Measurements from ENCODE around the gene EEPD1. TPM values are rescaled to one million over a fixed set of nuclear protein-coding genes. Genes with fewer than 3 reads are reported as not detected.
"Not testable (repeated sequence)": the region's sequence is repeated elsewhere in the genome, so short reads cannot be mapped to it uniquely, and the experiment has no call there.

EEPD1 gene
- total and polyA plus RNA-seq, 5 experiments from 2014 or later: 0.86 to 6.3 (median 3.6) TPM

- Mint-ChIP-seq H3K27me3 (peaks cover 0 to 4% (median 3%) of the 10 kb centered on the region in 5 donors), H3K9me3 (no peaks in the 10 kb centered on the region), H3K4me3 (no peak overlapping the region), H3K4me1 (peaks cover 0 to 5% (median under 1%) of the 10 kb centered on the region in 4 donors), H3K36me3 (no peaks in the 10 kb centered on the region), H3K27ac (no peak overlapping the region)
- no peak for ATAC-seq
- POLR2A ChIA-PET: no interaction called here
- DNase-seq: no peak
Measured at GRCh38 chr7:36132012-36132411, 21.0 kb upstream of the EEPD1 start.

GRCh38 chr7:36135700-36136099 lies 17.4 kb upstream of the EEPD1 start:
- Mint-ChIP-seq H3K9me3 (peaks cover 0 to 9% (median 2%) of the 10 kb centered on the region in 9 donors), H3K27ac (peak overlapping the region in 1 of 10 donors; percentile 40), H3K36me3 (no peaks in the 10 kb centered on the region), H3K4me1 (peaks cover 0 to 2% (median 0%) of the 10 kb centered on the region in 4 donors), H3K27me3 (peaks cover 0 to 9% (median 3%) of the 10 kb centered on the region in 5 donors), H3K4me3 (no peak overlapping the region)
- POLR2A ChIA-PET: no interaction called here
- DNase-seq (no peak), ATAC-seq (no peak)

GRCh38 chr7:36137258-36137657 lies 15.8 kb upstream of the EEPD1 start:
- DNase-seq: no peak
- Mint-ChIP-seq H3K9me3 (peaks cover 0 to 13% (median 6%) of the 10 kb centered on the region in 9 donors), H3K27ac (no peak overlapping the region), H3K4me1 (no peaks in the 10 kb centered on the region), H3K27me3 (peaks cover 0 to 9% (median 3%) of the 10 kb centered on the region in 5 donors), H3K36me3 (no peaks in the 10 kb centered on the region), H3K4me3 (no peak overlapping the region)
- no peak for ATAC-seq
- POLR2A ChIA-PET: no interaction called here

GRCh38 chr7:36137754-36138153 lies 15.3 kb upstream of the EEPD1 start:
- H3K4me1 Mint-ChIP-seq: no peaks in the 10 kb centered on the region
- ATAC-seq (no peak), DNase-seq (no peak)
- no peak overlapping the region for H3K4me3 Mint-ChIP-seq
- peaks cover 0 to 13% (median 6%) of the 10 kb centered on the region in 9 donors for H3K9me3 Mint-ChIP-seq
- POLR2A ChIA-PET: no interaction called here
- no peaks in the 10 kb centered on the region for H3K36me3 Mint-ChIP-seq
- H3K27ac Mint-ChIP-seq: no peak overlapping the region
- peaks cover 0 to 9% (median 3%) of the 10 kb centered on the region in 5 donors for H3K27me3 Mint-ChIP-seq

DNA sequence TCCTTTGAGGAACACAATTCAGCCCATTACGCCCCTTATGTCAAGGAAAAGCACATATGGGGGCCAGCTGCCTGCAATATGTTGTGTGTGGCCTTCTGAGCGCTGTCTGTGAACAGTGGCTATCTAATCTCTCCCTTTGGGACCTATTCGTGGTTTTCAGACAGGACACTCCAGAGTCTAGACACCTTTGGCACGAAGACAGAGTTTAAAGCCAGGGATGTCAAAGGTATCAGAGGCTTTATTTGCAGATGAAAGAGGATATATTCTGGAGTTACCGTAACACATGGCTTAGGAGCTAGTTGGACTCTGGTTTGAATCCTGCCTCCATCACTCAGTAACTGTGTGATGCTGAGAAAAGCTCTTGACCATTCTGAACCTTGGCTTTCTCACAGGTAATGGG lies 14.8 kb upstream of the EEPD1 start:
- no peak for ATAC-seq
- no peak overlapping the region for H3K27ac Mint-ChIP-seq
- no peak overlapping the region for H3K4me3 Mint-ChIP-seq
- H3K27me3 Mint-ChIP-seq: peaks cover 0 to 9% (median 3%) of the 10 kb centered on the region in 5 donors
- POLR2A ChIA-PET: no interaction called here
- H3K36me3 Mint-ChIP-seq: no peaks in the 10 kb centered on the region
- H3K9me3 Mint-ChIP-seq: peaks cover 0 to 13% (median 6%) of the 10 kb centered on the region in 9 donors
- no peaks in the 10 kb centered on the region for H3K4me1 Mint-ChIP-seq
- DNase-seq: no peak

DNA sequence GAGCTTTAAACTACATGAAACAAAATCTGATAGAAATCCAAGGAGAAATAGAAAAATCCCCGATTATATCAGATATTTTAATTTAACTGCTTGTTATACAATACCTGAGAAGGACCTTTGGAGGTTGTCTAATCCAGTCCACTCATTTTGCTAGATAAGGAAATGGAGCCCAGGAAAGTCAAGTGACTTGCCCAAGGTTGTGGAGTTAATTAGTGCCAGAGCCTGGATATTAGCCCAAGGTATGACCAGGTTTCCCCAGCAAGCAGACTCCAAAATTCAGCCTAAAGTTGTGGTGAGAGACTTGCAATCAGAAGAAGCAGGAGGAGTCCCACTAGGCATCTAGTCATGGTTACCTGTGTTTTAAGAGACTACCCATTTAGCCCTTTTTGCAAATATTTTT lies 11.7 kb upstream of the EEPD1 start:
- ATAC-seq (no peak), DNase-seq (no peak)
- peaks cover 0 to 13% (median 6%) of the 10 kb centered on the region in 9 donors for H3K9me3 Mint-ChIP-seq
- POLR2A ChIA-PET: no interaction called here
- no peaks in the 10 kb centered on the region for H3K4me1 Mint-ChIP-seq
- H3K27me3 Mint-ChIP-seq: peaks cover 0 to 9% (median under 1%) of the 10 kb centered on the region in 5 donors
- no peak overlapping the region for H3K27ac Mint-ChIP-seq
- no peak overlapping the region for H3K4me3 Mint-ChIP-seq
- H3K36me3 Mint-ChIP-seq: no peaks in the 10 kb centered on the region

- H3K4me3 Mint-ChIP-seq: no peak overlapping the region
Measured at GRCh38 chr7:36141850-36142249, 11.2 kb upstream of the EEPD1 start.

GRCh38 chr7:36144189-36144588 lies 8.9 kb upstream of the EEPD1 start:
- ATAC-seq (no peak), DNase-seq (no peak)
- POLR2A ChIA-PET: no interaction called here
- no peaks in the 10 kb centered on the region for H3K36me3 Mint-ChIP-seq
- peaks cover 0 to 13% (median 6%) of the 10 kb centered on the region in 9 donors for H3K9me3 Mint-ChIP-seq
- H3K27me3 Mint-ChIP-seq: no peaks in the 10 kb centered on the region
- H3K4me1 Mint-ChIP-seq: no peaks in the 10 kb centered on the region
- H3K27ac Mint-ChIP-seq: no peak overlapping the region
- H3K4me3 Mint-ChIP-seq: no peak overlapping the region

More at GRCh38 chr7:36141850-36142249, 11.2 kb upstream of the EEPD1 start:
- POLR2A ChIA-PET: no interaction called here
- H3K4me1 Mint-ChIP-seq: no peaks in the 10 kb centered on the region
- H3K36me3 Mint-ChIP-seq: no peaks in the 10 kb centered on the region
- H3K27ac Mint-ChIP-seq: no peak overlapping the region
- H3K9me3 Mint-ChIP-seq: peaks cover 0 to 13% (median 6%) of the 10 kb centered on the region in 9 donors
- peaks cover 0 to 9% (median 0%) of the 10 kb centered on the region in 5 donors for H3K27me3 Mint-ChIP-seq
- DNase-seq: no peak
- ATAC-seq: no peak

- no peaks in the 10 kb centered on the region for H3K4me1 Mint-ChIP-seq
- H3K27ac Mint-ChIP-seq: no peak overlapping the region
- no peaks in the 10 kb centered on the region for H3K36me3 Mint-ChIP-seq
- POLR2A ChIA-PET: no interaction called here
- no peaks in the 10 kb centered on the region for H3K27me3 Mint-ChIP-seq
- DNase-seq (no peak), ATAC-seq (no peak)
- no peak overlapping the region for H3K4me3 Mint-ChIP-seq
- H3K9me3 Mint-ChIP-seq: peaks cover 0 to 8% (median 2%) of the 10 kb centered on the region in 9 donors
Measured at GRCh38 chr7:36145686-36146085, 7.4 kb upstream of the EEPD1 start.

DNA sequence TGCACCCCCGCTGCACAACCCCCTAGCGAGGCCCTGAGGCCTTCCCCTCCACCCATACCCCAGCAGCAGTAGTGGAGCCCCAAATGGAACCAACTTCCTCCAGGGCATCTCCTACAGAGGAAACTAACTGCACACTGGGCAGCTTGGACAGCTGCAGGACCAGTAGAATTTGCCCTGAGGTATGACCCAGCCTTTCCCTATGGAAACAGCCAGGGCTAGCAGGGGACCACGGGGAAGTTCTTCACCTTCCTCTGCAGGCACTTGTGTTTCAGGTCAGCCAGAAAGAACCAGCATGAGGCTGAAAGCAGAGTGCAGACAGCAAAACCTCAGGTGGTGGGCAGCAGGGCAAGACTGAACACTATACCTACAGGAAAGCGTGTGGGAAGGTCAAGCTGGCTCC lies 5.7 kb upstream of the EEPD1 start:
- peaks cover 1 to 4% (median 3%) of the 10 kb centered on the region in 4 donors for H3K4me1 Mint-ChIP-seq
- POLR2A ChIA-PET: interaction anchor here (0.5 kb wide), 1 partner anchor 97 kb away, joined by 5 read pairs; no protein-coding TSS in a partner anchor
- no peaks in the 10 kb centered on the region for H3K9me3 Mint-ChIP-seq
- no peak overlapping the region for H3K27ac Mint-ChIP-seq
- no peaks in the 10 kb centered on the region for H3K36me3 Mint-ChIP-seq
- H3K27me3 Mint-ChIP-seq: no peaks in the 10 kb centered on the region
- no peak for DNase-seq
- no peak overlapping the region for H3K4me3 Mint-ChIP-seq
- ATAC-seq: no peak

- no peaks in the 10 kb centered on the region for H3K27me3 Mint-ChIP-seq
Measured at GRCh38 chr7:36148422-36149065, 4.5 kb upstream of the EEPD1 start.

GRCh38 chr7:36149240-36149639 lies 3.8 kb upstream of the EEPD1 start:
- ATAC-seq, H3K27me3 Mint-ChIP-seq, H3K27ac Mint-ChIP-seq, H3K36me3 Mint-ChIP-seq, DNase-seq, H3K9me3 Mint-ChIP-seq, H3K4me3 Mint-ChIP-seq, POLR2A ChIA-PET: not testable (repeated sequence)
- peaks cover 5 to 16% (median 14%) of the 10 kb centered on the region in 4 donors for H3K4me1 Mint-ChIP-seq

More at GRCh38 chr7:36148422-36149065, 4.5 kb upstream of the EEPD1 start:
- H3K4me3 Mint-ChIP-seq: no peak overlapping the region
- H3K4me1 Mint-ChIP-seq: peaks cover 5 to 10% (median 7%) of the 10 kb centered on the region in 4 donors
- no peak for DNase-seq
- no peak for ATAC-seq
- POLR2A ChIA-PET: no interaction called here
- no peak overlapping the region for H3K27ac Mint-ChIP-seq
- no peaks in the 10 kb centered on the region for H3K9me3 Mint-ChIP-seq
- H3K36me3 Mint-ChIP-seq: no peaks in the 10 kb centered on the region

GRCh38 chr7:36149694-36150452 lies 3.2 kb upstream of the EEPD1 start:
- peaks cover 5 to 21% (median 15%) of the 10 kb centered on the region in 4 donors for H3K4me1 Mint-ChIP-seq
- H3K36me3 Mint-ChIP-seq: no peaks in the 10 kb centered on the region
- no peaks in the 10 kb centered on the region for H3K27me3 Mint-ChIP-seq
- H3K27ac Mint-ChIP-seq: no peak overlapping the region
- DNase-seq (no peak), ATAC-seq (no peak)
- no peaks in the 10 kb centered on the region for H3K9me3 Mint-ChIP-seq
- POLR2A ChIA-PET: no interaction called here
- no peak overlapping the region for H3K4me3 Mint-ChIP-seq

All from naive thymus-derived CD8-positive, alpha-beta T cell (primary cell).